Measurements from ENCODE around the gene SH3RF1. TPM values are rescaled to one million over a fixed set of nuclear protein-coding genes. Genes with fewer than 3 reads are reported as not detected.

SH3RF1 gene
- total and polyA plus RNA-seq, 2 of the 8 experiments (the other 6 are each of a cell fraction or from before 2014, with no cell fraction given) = 6.9 to 15.1 TPM

DNA sequence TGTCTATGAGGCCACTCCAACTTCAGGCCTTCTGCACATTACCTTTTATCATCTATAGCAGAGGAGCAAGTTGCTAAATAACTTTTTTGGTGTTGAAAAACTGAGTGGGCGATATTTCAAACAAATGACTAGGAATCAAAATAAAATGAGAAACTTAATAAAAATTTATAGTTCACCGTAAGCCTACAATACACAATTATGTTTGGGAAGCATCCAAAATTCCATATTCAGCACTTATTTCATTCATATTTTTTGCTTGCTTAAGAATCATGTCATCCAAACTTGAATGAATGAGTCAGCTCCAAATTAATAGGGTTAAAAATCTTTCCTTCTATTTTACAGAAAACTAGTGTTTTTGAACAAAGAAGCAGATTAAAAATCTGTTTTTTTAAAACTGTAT, 119.1 kb downstream of the SH3RF1 start (continued):
- no peak for TF ChIP-seq ATF2 (IDR thresholded peaks at IDR 0.05; ENCODE audit: low read length)
- TF ChIP-seq CBX8 (IDR thresholded peaks at IDR 0.05; ENCODE audit: borderline replicate concordance, low read depth, low read length) = no peak
- TF ChIP-seq ASH2L (IDR thresholded peaks at IDR 0.05; ENCODE audit: low read length) = no peak
- TF ChIP-seq PHF8 (conservative IDR thresholded peaks at IDR 0.05; ENCODE audit: low read depth, low read length) = no peak
- no peak for TF ChIP-seq EP300 (IDR thresholded peaks at IDR 0.05; ENCODE audit: borderline replicate concordance in 1 of 2, low read depth in 2 of 2, low read length in 2 of 2)
- no peak for TF ChIP-seq RBBP5 (IDR thresholded peaks at IDR 0.05; ENCODE audit: borderline replicate concordance, low read depth, low read length)
